Measurements from ENCODE around the gene GATAD2B. TPM values are rescaled to one million over a fixed set of nuclear protein-coding genes. Genes with fewer than 3 reads are reported as not detected.
"Not testable (repeated sequence)": the region's sequence is repeated elsewhere in the genome, so short reads cannot be mapped to it uniquely, and the experiment has no call there.

The GATAD2B gene
- polyA plus RNA-seq, 1 experiment, result 4.8 TPM

DNA sequence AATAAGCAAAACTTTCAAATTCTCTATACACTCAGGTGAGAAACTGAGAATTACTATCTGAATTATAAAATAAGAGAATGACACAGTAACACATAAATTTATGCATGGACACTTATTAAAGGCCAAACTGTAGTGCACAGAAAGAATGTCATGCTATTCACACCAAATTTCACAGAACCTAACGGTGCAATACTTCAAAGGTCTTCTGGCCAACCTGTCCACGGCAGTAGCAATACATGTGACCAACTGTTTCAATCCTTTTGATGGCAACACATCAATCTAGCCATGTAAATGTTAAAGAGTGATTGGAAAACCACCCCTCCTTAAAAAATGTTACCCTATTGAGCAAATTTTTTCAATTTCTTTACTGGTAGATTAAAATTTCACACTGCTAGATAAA, 10.4 kb downstream of the GATAD2B start:
- no peak overlapping the region for H3K4me3 ChIP-seq (ENCODE audit: low read depth, low read length)
- ChIA-PET CTCF (no interaction called here), POLR2A (no interaction called here)
- H3K27ac ChIP-seq (ENCODE audit: low read depth, low read length), result no peak overlapping the region
- no peak for DNase-seq (ENCODE audit: low read depth, low spot score)
- no peaks in the 10 kb centered on the region for H3K27me3 ChIP-seq (ENCODE audit: control insufficient read depth, insufficient read depth, low read length)
- H3K9me3 ChIP-seq (ENCODE audit: control insufficient read depth, insufficient read depth, low read length), result no peaks in the 10 kb centered on the region
- TF ChIP-seq, protein P1, sequence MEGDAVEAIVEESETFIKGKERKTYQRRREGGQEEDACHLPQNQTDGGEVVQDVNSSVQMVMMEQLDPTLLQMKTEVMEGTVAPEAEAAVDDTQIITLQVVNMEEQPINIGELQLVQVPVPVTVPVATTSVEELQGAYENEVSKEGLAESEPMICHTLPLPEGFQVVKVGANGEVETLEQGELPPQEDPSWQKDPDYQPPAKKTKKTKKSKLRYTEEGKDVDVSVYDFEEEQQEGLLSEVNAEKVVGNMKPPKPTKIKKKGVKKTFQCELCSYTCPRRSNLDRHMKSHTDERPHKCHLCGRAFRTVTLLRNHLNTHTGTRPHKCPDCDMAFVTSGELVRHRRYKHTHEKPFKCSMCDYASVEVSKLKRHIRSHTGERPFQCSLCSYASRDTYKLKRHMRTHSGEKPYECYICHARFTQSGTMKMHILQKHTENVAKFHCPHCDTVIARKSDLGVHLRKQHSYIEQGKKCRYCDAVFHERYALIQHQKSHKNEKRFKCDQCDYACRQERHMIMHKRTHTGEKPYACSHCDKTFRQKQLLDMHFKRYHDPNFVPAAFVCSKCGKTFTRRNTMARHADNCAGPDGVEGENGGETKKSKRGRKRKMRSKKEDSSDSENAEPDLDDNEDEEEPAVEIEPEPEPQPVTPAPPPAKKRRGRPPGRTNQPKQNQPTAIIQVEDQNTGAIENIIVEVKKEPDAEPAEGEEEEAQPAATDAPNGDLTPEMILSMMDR (IDR thresholded peaks at IDR 0.05; ENCODE audit: low read depth, low read length), result no peak

DNA sequence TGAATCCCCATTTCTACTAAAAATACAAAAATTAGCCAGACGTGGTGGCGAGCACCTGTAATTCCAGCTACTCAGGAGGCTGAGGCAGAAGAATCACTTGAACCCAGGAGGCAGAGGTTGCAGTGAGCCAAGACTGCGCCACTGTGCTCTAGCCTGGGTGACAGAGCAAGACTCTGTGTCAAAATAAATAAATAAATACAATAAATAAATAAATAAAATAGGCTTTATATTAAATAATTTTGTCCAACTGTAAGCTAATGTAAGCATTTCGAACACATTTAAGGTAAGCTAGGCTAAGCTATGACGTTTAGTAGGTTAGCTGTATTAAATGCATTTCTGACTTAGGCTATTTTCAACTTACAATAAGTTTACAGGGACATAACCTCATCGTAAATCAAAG, 12.2 kb downstream of the GATAD2B start:
- POLR2A ChIA-PET; H3K27ac ChIP-seq (ENCODE audit: low read depth, low read length); H3K9me3 ChIP-seq (ENCODE audit: control insufficient read depth, insufficient read depth, low read length): not testable (repeated sequence)

DNA sequence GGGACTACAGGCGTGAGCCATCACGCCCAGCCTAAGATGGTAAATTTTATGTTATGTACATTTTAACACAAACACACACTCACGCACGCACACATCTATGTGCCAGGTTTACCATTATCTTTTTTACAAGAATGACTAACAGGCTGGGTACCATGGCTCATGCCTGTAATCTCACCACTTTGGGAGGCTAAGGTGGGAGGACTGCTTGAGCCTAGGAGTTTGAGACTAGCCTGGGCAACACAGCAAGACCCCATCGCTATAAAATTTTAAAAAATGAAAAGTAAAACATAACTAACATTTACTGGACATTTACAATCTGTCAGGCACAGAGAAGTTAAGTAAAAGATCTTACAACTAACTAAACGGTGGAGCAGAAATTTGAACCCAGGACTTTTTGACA, 14.7 kb downstream of the GATAD2B start:
- no peaks in the 10 kb centered on the region for H3K9me3 ChIP-seq (ENCODE audit: control insufficient read depth, insufficient read depth, low read length)
- H3K27me3 ChIP-seq (ENCODE audit: control insufficient read depth, insufficient read depth, low read length), result no peaks in the 10 kb centered on the region
- no peak for DNase-seq (ENCODE audit: low read depth, low spot score)
- H3K4me3 ChIP-seq (ENCODE audit: low read depth, low read length), result no peak overlapping the region
- POLR2A ChIA-PET, result no interaction called here
- TF ChIP-seq, protein P1 (IDR thresholded peaks at IDR 0.05; ENCODE audit: low read depth, low read length), result no peak
- CTCF ChIA-PET, result interaction anchor here (1.2 kb wide), 1 partner anchor 38 kb away, joined by 3 read pairs; the partner anchor contains the start of gene DENND4B
- no peak overlapping the region for H3K27ac ChIP-seq (ENCODE audit: low read depth, low read length)

More for the DNA sequence above, 12.2 kb downstream of the GATAD2B start:
- H3K4me3 ChIP-seq (ENCODE audit: low read depth, low read length); H3K27me3 ChIP-seq (ENCODE audit: control insufficient read depth, insufficient read depth, low read length); DNase-seq (ENCODE audit: low read depth, low spot score): not testable (repeated sequence)
- CTCF ChIA-PET, result interaction anchor here (1.2 kb wide), 1 partner anchor 12 kb away, joined by 3 read pairs; no protein-coding TSS in a partner anchor

DNA sequence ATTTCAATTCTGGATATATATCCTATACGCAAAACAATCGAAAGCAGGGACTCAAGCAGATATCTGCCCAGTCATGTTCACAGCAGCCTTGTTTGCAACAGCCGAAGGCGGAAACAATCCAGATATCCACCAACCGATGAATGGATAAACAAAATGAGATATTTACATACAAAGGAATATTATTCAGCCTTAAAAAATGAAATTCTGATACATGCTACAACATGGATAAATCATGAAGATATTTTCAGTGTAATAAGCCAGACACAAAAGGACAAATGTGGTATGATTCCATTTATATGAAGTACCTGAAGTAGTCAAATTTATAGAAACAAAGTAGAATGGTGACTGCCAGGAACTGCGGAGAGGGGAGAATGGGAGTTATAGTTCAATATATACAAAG, 15.6 kb downstream of the GATAD2B start:
- ChIA-PET CTCF (no interaction called here), POLR2A (no interaction called here)
- no peak overlapping the region for H3K27ac ChIP-seq (ENCODE audit: low read depth, low read length)
- no peak for DNase-seq (ENCODE audit: low read depth, low spot score)
- no peak overlapping the region for H3K4me3 ChIP-seq (ENCODE audit: low read depth, low read length)
- H3K9me3 ChIP-seq (ENCODE audit: control insufficient read depth, insufficient read depth, low read length), result no peaks in the 10 kb centered on the region
- no peaks in the 10 kb centered on the region for H3K27me3 ChIP-seq (ENCODE audit: control insufficient read depth, insufficient read depth, low read length)
- TF ChIP-seq, protein P1 (IDR thresholded peaks at IDR 0.05; ENCODE audit: low read depth, low read length), result no peak

DNA sequence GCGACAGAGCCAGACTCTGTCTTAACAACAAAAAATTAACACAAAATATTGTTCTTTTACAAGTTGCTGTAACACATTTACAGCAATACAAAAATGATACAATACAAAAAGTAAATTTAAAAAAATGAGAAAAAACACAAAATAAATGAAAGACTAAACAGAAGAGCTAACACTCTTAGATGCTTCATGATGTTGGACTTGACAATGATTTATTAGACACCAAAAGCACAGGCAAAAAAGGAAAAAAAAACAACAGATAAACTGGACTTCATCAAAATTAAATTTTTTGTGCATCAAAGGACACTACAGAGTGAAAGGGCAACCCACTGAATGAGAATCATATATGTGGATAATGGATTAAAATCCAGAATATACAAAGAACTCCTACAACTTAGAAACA, 16.4 kb downstream of the GATAD2B start:
- ChIA-PET POLR2A (no interaction called here), CTCF (no interaction called here)
- Histone ChIP-seq H3K27me3 (ENCODE audit: control insufficient read depth, insufficient read depth, low read length) (no peaks in the 10 kb centered on the region), H3K9me3 (ENCODE audit: control insufficient read depth, insufficient read depth, low read length) (no peaks in the 10 kb centered on the region), H3K4me3 (ENCODE audit: low read depth, low read length) (no peak overlapping the region), H3K27ac (ENCODE audit: low read depth, low read length) (no peak overlapping the region)
- no peak for DNase-seq (ENCODE audit: low read depth, low spot score)
- TF ChIP-seq, protein P1 (IDR thresholded peaks at IDR 0.05; ENCODE audit: low read depth, low read length), result no peak

DNA sequence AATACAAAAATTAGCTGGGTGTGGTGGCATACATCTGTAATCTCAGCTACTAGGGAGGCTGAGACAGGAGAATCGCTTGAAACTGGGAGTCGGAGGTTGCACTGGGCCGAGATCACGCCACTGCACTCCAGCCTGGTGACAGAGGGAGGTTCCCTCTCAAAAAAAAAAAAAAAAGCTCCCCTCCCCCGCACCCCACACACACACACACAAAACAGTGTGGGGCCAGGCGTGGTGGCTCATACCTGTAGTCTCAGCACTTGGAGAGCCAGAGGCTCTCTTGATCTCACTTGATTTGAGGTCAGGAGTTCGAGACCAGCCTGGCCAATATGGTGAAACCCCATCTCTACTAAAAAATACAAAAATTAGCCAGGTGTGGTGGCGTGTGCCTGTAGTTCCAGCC, 16.9 kb downstream of the GATAD2B start:
- DNase-seq (ENCODE audit: low read depth, low spot score); H3K27me3 ChIP-seq (ENCODE audit: control insufficient read depth, insufficient read depth, low read length); CTCF ChIA-PET; H3K27ac ChIP-seq (ENCODE audit: low read depth, low read length); H3K4me3 ChIP-seq (ENCODE audit: low read depth, low read length); H3K9me3 ChIP-seq (ENCODE audit: control insufficient read depth, insufficient read depth, low read length): not testable (repeated sequence)
- POLR2A ChIA-PET, result interaction anchor here (0.7 kb wide), 3 partner anchors 19 to 57 kb away, joined by 4 to 10 read pairs (median 5); no protein-coding TSS in a partner anchor

Measured in AG04450 (cell line).